ENCODE data around the gene CD48.

CD48 gene

GRCh38 chr1:160630523-160631451 is 80.8 kb downstream of the CD48 start:
- DNase-seq: no peak

- no peak for DNase-seq
Measured at GRCh38 chr1:160629286-160630210, 82.1 kb downstream of the CD48 start.

- DNase-seq: no peak
Measured at GRCh38 chr1:160628799-160629263, 82.8 kb downstream of the CD48 start.

All from NCI-H1436 (cell line).